ENCODE measurements around the gene DMRT3. TPM values are rescaled to one million over a fixed set of nuclear protein-coding genes. Genes with fewer than 3 reads are reported as not detected.

The DMRT3 gene
- total and polyA plus RNA-seq, 2 donors (not counting 1 experiment from before 2014, with no cell fraction given), result not detected

DNA sequence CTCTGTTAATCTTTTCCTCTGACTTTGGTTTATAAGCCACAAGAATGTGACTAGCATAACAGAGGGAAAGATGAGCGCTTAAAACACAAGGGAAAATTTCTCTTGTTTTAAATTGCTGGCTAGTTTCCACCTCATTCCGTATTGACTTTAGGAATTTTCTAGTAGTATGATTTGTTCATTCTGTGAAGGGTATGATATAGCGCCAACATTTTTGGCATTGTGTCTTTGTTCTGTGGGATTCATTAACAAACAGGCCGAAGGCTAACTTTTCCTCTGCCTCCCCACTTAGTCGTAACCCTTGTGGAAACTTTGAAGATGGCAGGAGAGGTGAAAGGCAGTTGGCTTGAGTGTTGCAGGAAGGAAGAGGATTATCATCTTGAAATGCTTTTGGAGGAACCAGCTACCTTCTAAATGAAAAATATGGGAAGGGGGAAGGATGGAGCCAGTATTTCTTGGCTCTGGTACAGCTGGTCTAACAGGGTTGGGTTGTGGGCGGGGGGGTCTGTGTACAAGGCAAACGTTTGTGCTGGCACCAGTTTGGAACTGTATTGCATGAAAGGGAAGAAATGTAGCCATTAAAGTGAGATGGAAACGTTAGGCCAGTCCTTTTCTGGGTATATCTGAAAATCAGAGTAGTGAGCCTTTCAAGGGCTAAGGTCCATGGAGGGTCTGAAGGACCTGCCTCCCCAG, 52.2 kb downstream of the DMRT3 start:
- Mint-ChIP-seq H3K9me3 (ENCODE audit: insufficient read depth) (no peaks in the 10 kb centered on the region), H3K27ac (no peak overlapping the region), H3K4me1 (no peaks in the 10 kb centered on the region), H3K27me3 (peaks cover 40% of the 10 kb centered on the region), H3K4me3 (no peak overlapping the region)
- 84% methylated on average over 6 of the region's 8 CpGs for WGBS (ENCODE audit: insufficient coverage)
- no peak overlapping the region for H3K4me3 ChIP-seq (ENCODE audit: control extremely low read depth in 1 of 5, extremely low read depth in 1 of 5, insufficient read depth in 1 of 5, low read depth in 2 of 5, low read length in 4 of 5)
- peaks cover 0 to 5% (median 2%) of the 10 kb centered on the region in 4 experiments for H3K27me3 ChIP-seq (replicated peaks in 1 of 4; ENCODE audit: control extremely low read depth in 1 of 4, control insufficient read depth in 3 of 4, insufficient read depth in 4 of 4, low read length in 3 of 4)
- H4K20me1 ChIP-seq (ENCODE audit: control insufficient read depth, insufficient read depth, low read length, poor library complexity, severe bottlenecking), result no peaks in the 10 kb centered on the region
- no peak overlapping the region for H3K27ac ChIP-seq (ENCODE audit: low read length in 2 of 2)
- no peak for ATAC-seq (ENCODE audit: low read depth)
- TF ChIP-seq EZH2 (IDR thresholded peaks at IDR 0.05; ENCODE audit: borderline replicate concordance, insufficient read depth, low read depth, low read length, poor library complexity, severe bottlenecking), result no peak
- TF ChIP-seq CTCF (IDR thresholded peaks at IDR 0.05), result no peak
- no peak for DNase-seq
- intact Hi-C loops (cut with micrococcal nuclease), result no loop called here
- CTCF ChIA-PET, result no interaction called here
- H3K4me1 ChIP-seq (ENCODE audit: control insufficient read depth in 2 of 2, insufficient read depth in 2 of 2, low read length in 2 of 2), result no peaks in the 10 kb centered on the region
- POLR2A ChIA-PET, result no interaction called here
- no peak overlapping the region for H3K9ac ChIP-seq (ENCODE audit: low read length)
- no peak overlapping the region for H3K4me2 ChIP-seq (replicated peaks; ENCODE audit: low read depth, low read length, poor library complexity, severe bottlenecking)
- no peak overlapping the region for H2AFZ ChIP-seq (ENCODE audit: insufficient read depth, low read depth, low read length, poor library complexity, severe bottlenecking)
- H3K36me3 ChIP-seq (replicated peaks in 1 of 2; ENCODE audit: control extremely low read depth in 1 of 2, control insufficient read depth in 1 of 2, extremely low read depth in 1 of 2, insufficient read depth in 2 of 2, low read length in 1 of 2), result no peaks in the 10 kb centered on the region
- no peaks in the 10 kb centered on the region for H3K9me3 ChIP-seq (ENCODE audit: control extremely low read depth in 1 of 3, control insufficient read depth in 2 of 3, insufficient read depth in 1 of 3, low read length in 2 of 3)
- no peaks in the 10 kb centered on the region for H3K79me2 ChIP-seq (ENCODE audit: control insufficient read depth, insufficient read depth, low read length)

GRCh38 chr9:1031951-1032601, 55.6 kb downstream of the DMRT3 start:
- Histone ChIP-seq H3K36me3 (replicated peaks in 1 of 2; ENCODE audit: control extremely low read depth in 1 of 2, control insufficient read depth in 1 of 2, extremely low read depth in 1 of 2, insufficient read depth in 2 of 2, low read length in 1 of 2) (no peaks in the 10 kb centered on the region), H3K9me3 (ENCODE audit: control extremely low read depth in 1 of 3, control insufficient read depth in 2 of 3, insufficient read depth in 1 of 3, low read length in 2 of 3) (no peaks in the 10 kb centered on the region), H3K27me3 (replicated peaks in 1 of 4; ENCODE audit: control extremely low read depth in 1 of 4, control insufficient read depth in 3 of 4, insufficient read depth in 4 of 4, low read length in 3 of 4) (peaks cover 0 to 5% (median 2%) of the 10 kb centered on the region in 4 experiments), H3K4me1 (ENCODE audit: control insufficient read depth in 2 of 2, insufficient read depth in 2 of 2, low read length in 2 of 2) (no peaks in the 10 kb centered on the region), H3K27ac (ENCODE audit: low read length in 2 of 2) (no peak overlapping the region), H3K79me2 (ENCODE audit: control insufficient read depth, insufficient read depth, low read length) (no peaks in the 10 kb centered on the region), H2AFZ (ENCODE audit: insufficient read depth, low read depth, low read length, poor library complexity, severe bottlenecking) (no peak overlapping the region), H3K4me3 (ENCODE audit: control extremely low read depth in 1 of 5, extremely low read depth in 1 of 5, insufficient read depth in 1 of 5, low read depth in 2 of 5, low read length in 4 of 5) (no peak overlapping the region), H4K20me1 (ENCODE audit: control insufficient read depth, insufficient read depth, low read length, poor library complexity, severe bottlenecking) (no peaks in the 10 kb centered on the region), H3K4me2 (replicated peaks; ENCODE audit: low read depth, low read length, poor library complexity, severe bottlenecking) (no peak overlapping the region), H3K9ac (ENCODE audit: low read length) (no peak overlapping the region)
- Mint-ChIP-seq H3K4me3 (no peak overlapping the region), H3K4me1 (no peaks in the 10 kb centered on the region), H3K9me3 (ENCODE audit: insufficient read depth) (no peaks in the 10 kb centered on the region), H3K27me3 (peaks cover 44% of the 10 kb centered on the region), H3K27ac (no peak overlapping the region)
- ATAC-seq (ENCODE audit: low read depth) (no peak), DNase-seq (no peak)
- WGBS (ENCODE audit: insufficient coverage), result 73% methylated on average over 10 of the region's 14 CpGs
- CTCF ChIA-PET, result no interaction called here
- intact Hi-C loops (cut with micrococcal nuclease), result no loop called here
- POLR2A ChIA-PET, result no interaction called here
- TF ChIP-seq CTCF (IDR thresholded peaks at IDR 0.05) (no peak), EZH2 (IDR thresholded peaks at IDR 0.05; ENCODE audit: borderline replicate concordance, insufficient read depth, low read depth, low read length, poor library complexity, severe bottlenecking) (no peak)

All from B cell (primary cell).